Measurements from ENCODE around the gene MPDU1. TPM values are rescaled to one million over a fixed set of nuclear protein-coding genes. Genes with fewer than 3 reads are reported as not detected.

Gene MPDU1
- total and polyA plus RNA-seq, 2 of the 13 experiments (the other 11 are each of a cell fraction or from before 2014, with no cell fraction given), result 112 to 167 TPM

- TF ChIP-seq PCBP1 (IDR thresholded peaks at IDR 0.05; ENCODE audit: borderline replicate concordance, low read depth, low read length) (0 out of 2 replicates have a peak, but pooled peaks have one; percentile 14), ZNF660 (CRISPR knock-in tag; IDR thresholded peaks at IDR 0.05; ENCODE audit: borderline replicate concordance, low read depth) (no peak), RAD21 (CRISPR knock-in tag; IDR thresholded peaks at IDR 0.05) (peak; percentile 58), MIXL1 (CRISPR knock-in tag; IDR thresholded peaks at IDR 0.05) (no peak), RFXANK (CRISPR knock-in tag; IDR thresholded peaks at IDR 0.05) (0 out of 2 replicates have a peak, but pooled peaks have one; percentile 59), PAF1 (CRISPR knock-in tag; IDR thresholded peaks at IDR 0.05) (no peak), HOXA5 (CRISPR knock-in tag; IDR thresholded peaks at IDR 0.05) (no peak), ATM (IDR thresholded peaks at IDR 0.05; ENCODE audit: borderline replicate concordance) (no peak), ARID2 (CRISPR knock-in tag; IDR thresholded peaks at IDR 0.05; ENCODE audit: borderline replicate concordance) (no peak), ETV5 (CRISPR knock-in tag; IDR thresholded peaks at IDR 0.05; ENCODE audit: borderline replicate concordance) (no peak), GTF2F1 (IDR thresholded peaks at IDR 0.05; ENCODE audit: low read length) (no peak), TEAD2 (CRISPR knock-in tag; IDR thresholded peaks at IDR 0.05) (no peak), ESRRA (CRISPR knock-in tag; IDR thresholded peaks at IDR 0.05; ENCODE audit: low read depth) (peak; percentile 53; the same call in 1 of the 2 replicates), ZSCAN20 (CRISPR knock-in tag; IDR thresholded peaks at IDR 0.05; ENCODE audit: borderline replicate concordance) (no peak), ZNF674 (CRISPR knock-in tag; IDR thresholded peaks at IDR 0.05; ENCODE audit: low read depth) (no peak), EEA1 (CRISPR knock-in tag; IDR thresholded peaks at IDR 0.05; ENCODE audit: borderline replicate concordance) (no peak), SP140L (CRISPR knock-in tag; IDR thresholded peaks at IDR 0.05; ENCODE audit: borderline replicate concordance) (no peak), SNAPC5 (CRISPR knock-in tag; IDR thresholded peaks at IDR 0.05; ENCODE audit: borderline replicate concordance) (no peak), STAG1 (CRISPR knock-in tag; IDR thresholded peaks at IDR 0.05) (0 out of 2 replicates have a peak, but pooled peaks have one; percentile 10), MAF1 (CRISPR knock-in tag; IDR thresholded peaks at IDR 0.05; ENCODE audit: borderline replicate concordance) (no peak), ZNF704 (CRISPR knock-in tag; IDR thresholded peaks at IDR 0.05; ENCODE audit: borderline replicate concordance) (no peak), SRSF4 (IDR thresholded peaks at IDR 0.05; ENCODE audit: low read depth, low read length, poor library complexity, severe bottlenecking) (no peak), MBNL3 (CRISPR knock-in tag; conservative IDR thresholded peaks at IDR 0.05) (no peak), DPF2 (CRISPR knock-in tag; IDR thresholded peaks at IDR 0.05; ENCODE audit: borderline replicate concordance, low read depth) (no peak), EP300 (IDR thresholded peaks at IDR 0.05; ENCODE audit: low read depth in 2 of 2, low read length in 2 of 2) (peak in 1 of 2 experiments; percentile 22; a peak in 1 of 4 replicates), EP300 (CRISPR knock-in tag; IDR thresholded peaks at IDR 0.05; ENCODE audit: borderline replicate concordance) (no peak), DNMT1 (CRISPR knock-in tag; IDR thresholded peaks at IDR 0.05) (0 out of 2 replicates have a peak, but pooled peaks have one; percentile 31), KDM5B (CRISPR knock-in tag; IDR thresholded peaks at IDR 0.05; ENCODE audit: borderline replicate concordance) (peak; percentile 47; the same call in 1 of the 2 replicates), SIN3B (IDR thresholded peaks at IDR 0.05; ENCODE audit: low read length) (no peak), IKZF1 (IDR thresholded peaks at IDR 0.05) (no peak), NFATC3 (CRISPR knock-in tag; IDR thresholded peaks at IDR 0.05) (no peak), ATF1 (CRISPR knock-in tag; IDR thresholded peaks at IDR 0.05) (no peak)
These were observed 31.0 kb downstream of the MPDU1 start, which contains the start of gene FXR2 (continued) for GRCh38 chr17:7614425-7615264.

Measured in HepG2 (cell line).